Nephron progenitor cell (in vitro differentiated cells): ENCODE measurements around the gene NINJ1.

Experiments used
- DNase-seq: peaks from one replicate; pipeline ENCODE4 v3.0.0; 2021
- H3K27ac Mint-ChIP-seq: 2 replicates; pipeline ENCODE4 v1.8.0; 2021; ENCODE audit warnings: mild to moderate bottlenecking, moderate library complexity, mixed read lengths
- H3K27me3 Mint-ChIP-seq: 2 replicates; pipeline ENCODE4 v1.8.0; 2021; ENCODE audit warnings: mild to moderate bottlenecking, low read depth, mixed read lengths; ENCODE audit not compliant: poor library complexity
- H3K36me3 Mint-ChIP-seq: 2 replicates; pipeline ENCODE4 v1.8.0; 2021; ENCODE audit warnings: low read depth, mixed read lengths
- H3K4me1 Mint-ChIP-seq: 2 replicates; pipeline ENCODE4 v1.8.0; 2021; ENCODE audit warnings: mixed read lengths
- H3K4me3 Mint-ChIP-seq: 2 replicates; pipeline ENCODE4 v1.8.0; 2021; ENCODE audit warnings: mild to moderate bottlenecking, moderate library complexity, mixed read lengths
- H3K9me3 Mint-ChIP-seq: 2 replicates; pipeline ENCODE4 v1.8.0; 2021; ENCODE audit warnings: mild to moderate bottlenecking, moderate library complexity, mixed read lengths
- CTCF ChIP-seq: fragments of 200-600 bp; sonication (generic); IDR thresholded peaks from 2 replicates; pipeline ENCODE4 v1.5.0; 2021; ENCODE audit warnings: antibody characterized with exemption

Gene NINJ1

DNA sequence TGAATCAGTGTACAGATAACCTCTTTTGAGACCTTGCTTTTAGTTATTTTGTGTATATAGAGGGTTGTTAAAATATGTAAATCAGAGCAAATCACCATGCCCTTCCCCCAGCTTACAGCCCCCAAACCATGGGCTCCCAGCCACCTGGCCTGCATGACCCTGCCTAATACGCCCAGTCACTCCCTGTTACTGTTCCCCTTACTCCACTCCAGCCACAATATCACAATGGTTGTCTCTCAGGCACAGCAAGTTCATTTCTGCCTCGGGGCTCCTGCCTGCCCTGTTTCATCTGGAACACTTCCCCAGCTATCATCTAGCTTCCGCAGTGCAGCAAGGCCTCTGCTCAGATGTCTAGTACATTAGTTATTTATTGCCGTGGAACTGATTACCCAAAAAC is 43.0 kb downstream of the NINJ1 start:
- Mint-ChIP-seq H3K27me3 (no peaks in the 10 kb centered on the region), H3K27ac (peak overlapping the region; percentile 5), H3K9me3 (peaks cover 5% of the 10 kb centered on the region), H3K4me3 (no peak overlapping the region), H3K4me1 (peaks cover 66% of the 10 kb centered on the region), H3K36me3 (peaks cover 5% of the 10 kb centered on the region)
- no peak for TF ChIP-seq CTCF
- DNase-seq = no peak

- no peak for TF ChIP-seq CTCF
- Mint-ChIP-seq H3K36me3 (peaks cover 5% of the 10 kb centered on the region), H3K9me3 (peaks cover 9% of the 10 kb centered on the region), H3K4me3 (no peak overlapping the region), H3K27ac (peak overlapping the region; percentile 54), H3K4me1 (peaks cover 65% of the 10 kb centered on the region), H3K27me3 (no peaks in the 10 kb centered on the region)
- DNase-seq = no peak
These were observed 43.9 kb downstream of the NINJ1 start for GRCh38 chr9:93090091-93090655.

DNA sequence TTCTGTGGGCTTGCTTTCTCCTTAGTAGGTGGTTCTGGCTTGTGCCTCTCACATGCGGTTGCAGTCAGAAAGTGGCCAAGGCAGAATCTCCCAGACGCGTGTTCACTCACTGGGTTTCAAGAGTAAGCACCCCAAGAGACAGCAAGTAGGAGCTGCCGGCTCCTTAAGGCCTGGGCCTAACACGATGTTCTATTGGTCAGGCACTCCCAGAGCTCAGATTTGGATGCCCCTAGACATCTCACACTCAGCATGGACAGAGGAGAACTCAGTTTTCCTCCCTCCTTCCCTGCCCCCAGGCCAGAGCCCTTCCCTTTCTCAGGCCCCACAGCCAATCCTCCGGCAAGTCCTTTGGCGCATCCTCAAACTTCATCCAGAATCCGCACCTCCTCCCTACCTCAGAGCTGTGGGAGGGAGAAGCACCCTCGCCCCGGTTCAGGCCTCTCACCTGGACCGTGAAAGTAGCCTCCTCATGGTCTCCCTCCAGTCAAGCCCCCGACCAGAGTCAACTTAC is 44.5 kb downstream of the NINJ1 start:
- Mint-ChIP-seq H3K4me3 (no peak overlapping the region), H3K27me3 (no peaks in the 10 kb centered on the region), H3K9me3 (peaks cover 9% of the 10 kb centered on the region), H3K27ac (peak overlapping the region; percentile 54), H3K4me1 (peaks cover 58% of the 10 kb centered on the region), H3K36me3 (peaks cover 5% of the 10 kb centered on the region)
- no peak for TF ChIP-seq CTCF
- DNase-seq = no peak

- TF ChIP-seq CTCF = no peak
- Mint-ChIP-seq H3K4me3 (no peak overlapping the region), H3K4me1 (peaks cover 53% of the 10 kb centered on the region), H3K9me3 (peaks cover 9% of the 10 kb centered on the region), H3K27ac (no peak overlapping the region), H3K36me3 (peaks cover 5% of the 10 kb centered on the region), H3K27me3 (no peaks in the 10 kb centered on the region)
- DNase-seq = no peak
These were observed 45.0 kb downstream of the NINJ1 start for GRCh38 chr9:93089024-93089423.

- peaks cover 52% of the 10 kb centered on the region for H3K4me1 Mint-ChIP-seq
- no peak for TF ChIP-seq CTCF
- DNase-seq = no peak
These were observed 45.4 kb downstream of the NINJ1 start for GRCh38 chr9:93088656-93089015.

GRCh38 chr9:93087971-93088655 is 45.9 kb downstream of the NINJ1 start:
- DNase-seq = no peak
- peaks cover 51% of the 10 kb centered on the region for H3K4me1 Mint-ChIP-seq
- H3K27ac Mint-ChIP-seq = no peak overlapping the region
- peaks cover 9% of the 10 kb centered on the region for H3K9me3 Mint-ChIP-seq
- H3K27me3 Mint-ChIP-seq = no peaks in the 10 kb centered on the region
- H3K36me3 Mint-ChIP-seq = peaks cover 5% of the 10 kb centered on the region
- no peak overlapping the region for H3K4me3 Mint-ChIP-seq
- TF ChIP-seq CTCF = no peak

More at GRCh38 chr9:93088656-93089015, 45.4 kb downstream of the NINJ1 start:
- Mint-ChIP-seq H3K27me3 (no peaks in the 10 kb centered on the region), H3K4me3 (no peak overlapping the region), H3K9me3 (peaks cover 9% of the 10 kb centered on the region), H3K36me3 (peaks cover 5% of the 10 kb centered on the region), H3K27ac (no peak overlapping the region)
